ENCODE data around the gene ZNF175. TPM values are rescaled to one million over a fixed set of nuclear protein-coding genes. Genes with fewer than 3 reads are reported as not detected.
A peak's percentile ranks its signal among the peaks of the same experiment; 100 is the strongest.

Gene ZNF175
- total and polyA plus RNA-seq, 2 donors from 2014 or later = 3.3 to 20.1 TPM

DNA sequence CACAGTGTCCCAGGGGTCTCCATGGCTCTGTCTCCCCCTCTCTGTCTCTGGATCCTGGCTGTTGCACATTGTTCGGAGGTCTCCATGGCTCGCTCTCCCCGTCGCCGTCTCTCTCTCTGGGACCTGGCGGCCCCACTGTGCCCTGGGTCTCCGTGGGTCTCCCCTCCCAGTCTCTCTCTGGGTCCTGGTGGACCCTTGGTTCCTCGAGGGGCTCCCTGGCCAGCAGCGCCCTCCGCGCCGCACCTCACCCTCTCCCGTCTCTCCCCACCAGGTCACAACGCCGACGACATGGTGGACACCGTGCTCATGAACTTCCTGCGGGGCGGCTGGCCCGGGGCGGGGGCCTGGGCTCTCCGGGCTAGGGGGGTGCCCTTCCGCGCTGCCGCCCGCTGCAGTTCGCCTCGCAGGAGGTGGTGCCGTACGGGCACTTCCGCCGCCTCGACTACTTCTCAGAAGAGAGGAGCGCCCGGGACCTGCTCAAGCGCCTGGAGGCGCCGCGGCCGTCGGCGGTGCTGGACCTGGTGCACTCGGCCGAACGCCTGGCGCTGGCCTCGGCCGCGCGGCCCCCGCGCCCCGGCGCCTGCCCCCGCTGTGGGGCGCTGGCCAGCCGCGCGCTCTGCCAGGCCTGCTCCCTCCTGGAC, 30.0 kb downstream of the ZNF175 start:
- DNase-seq (peak in 1 of 5 donors; percentile 2), FAIRE-seq (no peak)
- Histone ChIP-seq H3K9me3 (ENCODE audit: control insufficient read depth in 2 of 3, insufficient read depth in 1 of 3, low read length in 3 of 3) (no peaks in the 10 kb centered on the region), H3K4me1 (ENCODE audit: control insufficient read depth in 2 of 3, insufficient read depth in 2 of 3, low read depth in 1 of 3, low read length in 3 of 3) (peaks cover 0 to 2% (median 0%) of the 10 kb centered on the region in 3 donors), H3K27ac (ENCODE audit: low read depth in 2 of 2, low read length in 2 of 2) (no peak overlapping the region), H3K36me3 (ENCODE audit: control insufficient read depth in 2 of 3, insufficient read depth in 3 of 3, low read length in 3 of 3) (no peaks in the 10 kb centered on the region), H3K4me3 (ENCODE audit: low read length in 3 of 3) (no peak overlapping the region), H3K9ac (ENCODE audit: low read length in 3 of 3) (no peak overlapping the region), H3K27me3 (ENCODE audit: control insufficient read depth, insufficient read depth, low read length) (peaks cover 7% of the 10 kb centered on the region)
- intact Hi-C loops (cut with DNase I) = no loop called here
- TF ChIP-seq, protein P1, sequence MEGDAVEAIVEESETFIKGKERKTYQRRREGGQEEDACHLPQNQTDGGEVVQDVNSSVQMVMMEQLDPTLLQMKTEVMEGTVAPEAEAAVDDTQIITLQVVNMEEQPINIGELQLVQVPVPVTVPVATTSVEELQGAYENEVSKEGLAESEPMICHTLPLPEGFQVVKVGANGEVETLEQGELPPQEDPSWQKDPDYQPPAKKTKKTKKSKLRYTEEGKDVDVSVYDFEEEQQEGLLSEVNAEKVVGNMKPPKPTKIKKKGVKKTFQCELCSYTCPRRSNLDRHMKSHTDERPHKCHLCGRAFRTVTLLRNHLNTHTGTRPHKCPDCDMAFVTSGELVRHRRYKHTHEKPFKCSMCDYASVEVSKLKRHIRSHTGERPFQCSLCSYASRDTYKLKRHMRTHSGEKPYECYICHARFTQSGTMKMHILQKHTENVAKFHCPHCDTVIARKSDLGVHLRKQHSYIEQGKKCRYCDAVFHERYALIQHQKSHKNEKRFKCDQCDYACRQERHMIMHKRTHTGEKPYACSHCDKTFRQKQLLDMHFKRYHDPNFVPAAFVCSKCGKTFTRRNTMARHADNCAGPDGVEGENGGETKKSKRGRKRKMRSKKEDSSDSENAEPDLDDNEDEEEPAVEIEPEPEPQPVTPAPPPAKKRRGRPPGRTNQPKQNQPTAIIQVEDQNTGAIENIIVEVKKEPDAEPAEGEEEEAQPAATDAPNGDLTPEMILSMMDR (IDR thresholded peaks at IDR 0.05; ENCODE audit: borderline replicate concordance, extremely low read depth, insufficient read depth) = no peak

GRCh38 chr19:51602189-51602854, 31.2 kb downstream of the ZNF175 start:
- DNase-seq (no peak), FAIRE-seq (no peak)
- H3K9me3 ChIP-seq (ENCODE audit: control insufficient read depth in 2 of 3, insufficient read depth in 1 of 3, low read length in 3 of 3) = no peaks in the 10 kb centered on the region
- peaks cover 7% of the 10 kb centered on the region for H3K27me3 ChIP-seq (ENCODE audit: control insufficient read depth, insufficient read depth, low read length)
- no peaks in the 10 kb centered on the region for H3K36me3 ChIP-seq (ENCODE audit: control insufficient read depth in 2 of 3, insufficient read depth in 3 of 3, low read length in 3 of 3)
- TF ChIP-seq, protein P1 (IDR thresholded peaks at IDR 0.05; ENCODE audit: borderline replicate concordance, extremely low read depth, insufficient read depth) = no peak
- no peak overlapping the region for H3K4me3 ChIP-seq (ENCODE audit: low read length in 3 of 3)
- H3K4me1 ChIP-seq (ENCODE audit: control insufficient read depth in 2 of 3, insufficient read depth in 2 of 3, low read depth in 1 of 3, low read length in 3 of 3) = peaks cover 0 to 2% (median 0%) of the 10 kb centered on the region in 3 donors
- no peak overlapping the region for H3K27ac ChIP-seq (ENCODE audit: low read depth in 2 of 2, low read length in 2 of 2)
- intact Hi-C loops (cut with DNase I) = no loop called here
- H3K9ac ChIP-seq (ENCODE audit: low read length in 3 of 3) = no peak overlapping the region

DNA sequence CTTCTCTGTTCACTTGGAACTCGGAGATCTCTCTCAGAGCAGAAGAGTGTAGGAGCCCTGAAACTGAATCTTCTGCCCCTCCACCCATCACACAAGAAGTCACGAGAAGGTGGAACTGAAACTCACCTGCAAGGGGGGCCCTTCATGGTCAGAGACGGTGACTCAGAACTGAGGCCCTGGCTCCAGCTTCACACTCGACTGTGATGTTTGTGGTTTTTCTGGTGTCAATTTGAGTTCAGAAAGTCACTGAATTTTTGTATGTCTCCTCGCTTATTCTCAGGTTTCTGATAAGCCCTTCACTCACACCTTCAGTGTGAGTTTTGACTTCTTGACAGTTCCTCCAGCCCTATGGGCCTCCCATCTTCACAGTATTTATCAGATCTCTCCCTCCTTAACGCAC, 36.0 kb downstream of the ZNF175 start:
- no peak overlapping the region for H3K4me3 ChIP-seq (ENCODE audit: low read length in 3 of 3)
- H3K27me3 ChIP-seq (ENCODE audit: control insufficient read depth, insufficient read depth, low read length) = peaks cover 2% of the 10 kb centered on the region
- no peaks in the 10 kb centered on the region for H3K4me1 ChIP-seq (ENCODE audit: control insufficient read depth in 2 of 3, insufficient read depth in 2 of 3, low read depth in 1 of 3, low read length in 3 of 3)
- no peak overlapping the region for H3K9ac ChIP-seq (ENCODE audit: low read length in 3 of 3)
- H3K27ac ChIP-seq (ENCODE audit: low read depth in 2 of 2, low read length in 2 of 2) = no peak overlapping the region
- DNase-seq (no peak), FAIRE-seq (no peak)
- intact Hi-C loops (cut with DNase I) = no loop called here
- H3K9me3 ChIP-seq (ENCODE audit: control insufficient read depth in 2 of 3, insufficient read depth in 1 of 3, low read length in 3 of 3) = no peaks in the 10 kb centered on the region
- H3K36me3 ChIP-seq (ENCODE audit: control insufficient read depth in 2 of 3, insufficient read depth in 3 of 3, low read length in 3 of 3) = no peaks in the 10 kb centered on the region
- TF ChIP-seq, protein P1 (IDR thresholded peaks at IDR 0.05; ENCODE audit: borderline replicate concordance, extremely low read depth, insufficient read depth) = no peak
